GM21723 (cell line): ENCODE results near the gene MRPS2.
"Not testable (repeated sequence)": the region's sequence is repeated elsewhere in the genome, so short reads cannot be mapped to it uniquely, and the experiment has no call there.

ENCODE experiments used
- ATAC-seq: cut with Tn5 transposase; IDR thresholded peaks from one replicate; pipeline ENCODE4 v1.9.1; 2021; ENCODE audit warnings: mild to moderate bottlenecking, moderate library complexity; ENCODE audit not compliant: unreplicated experiment

MRPS2 gene

GRCh38 chr9:135528842-135529435 is 28.5 kb downstream of the MRPS2 start:
- not testable (repeated sequence) for ATAC-seq

- ATAC-seq: no peak
Measured at GRCh38 chr9:135530146-135530545, 29.7 kb downstream of the MRPS2 start.

DNA sequence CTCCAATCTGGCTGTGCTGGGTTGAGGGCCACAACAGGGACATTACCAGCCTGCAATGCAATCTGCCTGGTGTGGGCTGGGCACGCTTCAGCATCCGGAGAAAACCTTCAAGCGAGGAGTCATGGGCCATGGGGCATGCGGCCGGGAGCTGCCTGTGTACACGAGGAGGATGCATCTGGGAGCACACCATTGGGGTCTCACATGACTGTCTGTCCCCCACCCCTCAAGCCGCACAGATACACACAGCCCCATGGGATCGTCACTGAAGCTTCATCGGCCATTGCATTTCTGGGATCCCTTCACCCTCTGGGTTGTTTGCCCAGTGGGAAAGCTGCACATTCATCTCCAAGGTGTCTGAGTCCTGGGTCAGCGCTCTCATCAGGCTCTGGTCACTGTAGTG is 30.6 kb downstream of the MRPS2 start:
- no peak for ATAC-seq

DNA sequence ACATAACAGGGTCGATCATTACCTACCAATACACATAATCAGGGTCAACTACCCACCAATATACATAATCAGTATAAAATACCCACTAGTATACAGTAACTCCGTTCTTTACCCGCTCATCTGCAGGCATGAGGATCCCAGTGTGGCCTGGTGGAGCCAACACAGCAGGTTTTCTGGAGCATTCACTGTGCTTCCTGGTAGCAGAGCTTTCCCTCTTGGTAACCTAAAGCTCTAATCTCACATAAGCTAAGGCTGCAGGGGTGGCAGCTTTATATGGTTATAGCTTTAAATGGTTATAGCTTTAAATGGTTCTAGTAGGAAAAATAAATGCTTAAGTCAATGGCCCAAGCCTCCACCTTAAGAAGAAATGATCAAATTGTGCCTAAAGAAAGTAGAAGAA is 32.6 kb downstream of the MRPS2 start:
- ATAC-seq: no peak

- ATAC-seq: no peak
Measured at GRCh38 chr9:135533674-135534073, 33.2 kb downstream of the MRPS2 start.

DNA sequence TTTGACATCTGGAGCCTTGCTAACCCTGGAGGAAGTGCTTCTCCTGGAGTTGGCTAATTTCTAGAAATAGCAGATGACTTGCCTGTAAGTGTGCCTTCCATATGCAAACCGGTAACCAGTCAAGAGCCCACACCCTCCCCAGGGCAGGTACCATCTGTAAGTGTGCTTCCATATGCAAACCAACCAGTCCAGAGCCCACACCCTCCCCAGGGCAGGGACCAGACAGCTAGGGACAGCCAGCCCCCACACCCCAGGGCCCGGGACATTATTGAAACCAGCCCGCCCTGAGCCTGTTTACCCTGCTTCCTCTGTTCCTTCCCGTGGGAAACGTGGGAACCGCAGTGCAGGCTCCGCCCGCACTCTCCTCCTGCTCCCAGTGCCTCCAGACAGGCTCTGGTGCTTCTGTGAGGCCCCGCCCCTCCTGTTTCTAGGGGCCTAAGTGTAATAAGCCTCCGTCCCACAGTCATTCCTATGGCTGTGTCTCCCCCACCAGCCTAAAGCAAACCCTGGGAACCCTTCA is 33.8 kb downstream of the MRPS2 start:
- ATAC-seq: not testable (repeated sequence)

GRCh38 chr9:135534826-135535225 is 34.3 kb downstream of the MRPS2 start:
- not testable (repeated sequence) for ATAC-seq

GRCh38 chr9:135535631-135536030 is 35.1 kb downstream of the MRPS2 start:
- not testable (repeated sequence) for ATAC-seq

DNA sequence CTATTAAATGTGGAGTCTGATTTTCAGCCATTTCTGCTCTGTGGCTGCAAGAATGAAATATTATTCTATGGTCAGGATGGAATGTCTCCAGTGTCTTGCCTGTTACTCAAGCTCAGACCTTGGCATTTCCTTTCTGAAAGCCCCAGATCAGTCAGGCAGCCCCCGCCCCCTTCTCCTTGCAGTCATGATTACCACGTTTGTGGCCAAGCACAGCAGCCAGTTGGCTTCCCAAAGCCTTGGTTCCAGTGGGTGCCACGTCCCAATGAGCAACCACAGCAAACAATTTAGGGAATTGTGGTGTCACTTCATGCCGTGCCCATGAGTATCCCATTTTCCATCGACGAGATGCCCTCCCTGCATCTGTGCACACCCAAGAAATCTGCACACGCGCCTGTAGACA is 35.7 kb downstream of the MRPS2 start:
- no peak for ATAC-seq

- not testable (repeated sequence) for ATAC-seq
Measured at GRCh38 chr9:135543262-135543894, 42.9 kb downstream of the MRPS2 start.

DNA sequence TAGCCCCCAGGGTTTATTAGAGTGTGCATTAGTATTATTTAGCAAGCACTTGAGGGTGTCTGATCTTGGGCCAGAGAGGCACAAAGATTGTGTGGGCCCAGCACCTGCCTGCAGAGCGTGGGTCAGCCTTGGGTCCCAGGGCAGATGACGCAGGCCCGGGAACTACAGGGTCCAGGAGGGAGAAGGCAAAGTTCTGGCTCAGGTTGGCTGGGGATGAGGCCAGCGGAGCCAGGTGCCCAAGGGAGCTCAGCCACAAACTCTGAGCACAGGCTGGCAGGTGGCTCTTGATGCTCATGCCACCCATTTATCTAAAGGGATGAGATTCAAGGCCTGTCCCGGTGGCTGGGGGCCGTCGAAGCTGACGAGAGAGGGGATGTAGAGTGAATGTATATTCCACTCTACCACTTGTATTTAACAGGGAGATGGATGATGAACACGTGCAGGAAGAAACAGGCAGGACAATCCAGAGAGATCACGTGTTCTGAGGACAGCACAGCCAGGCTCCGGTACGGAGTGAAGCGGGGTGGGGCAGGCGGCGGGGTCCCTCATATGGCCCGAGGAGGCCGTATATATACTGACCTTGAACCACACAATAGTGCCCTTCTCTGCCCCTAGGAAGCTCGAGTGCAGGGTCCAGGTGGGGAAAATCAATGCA is 44.6 kb downstream of the MRPS2 start:
- no peak for ATAC-seq

DNA sequence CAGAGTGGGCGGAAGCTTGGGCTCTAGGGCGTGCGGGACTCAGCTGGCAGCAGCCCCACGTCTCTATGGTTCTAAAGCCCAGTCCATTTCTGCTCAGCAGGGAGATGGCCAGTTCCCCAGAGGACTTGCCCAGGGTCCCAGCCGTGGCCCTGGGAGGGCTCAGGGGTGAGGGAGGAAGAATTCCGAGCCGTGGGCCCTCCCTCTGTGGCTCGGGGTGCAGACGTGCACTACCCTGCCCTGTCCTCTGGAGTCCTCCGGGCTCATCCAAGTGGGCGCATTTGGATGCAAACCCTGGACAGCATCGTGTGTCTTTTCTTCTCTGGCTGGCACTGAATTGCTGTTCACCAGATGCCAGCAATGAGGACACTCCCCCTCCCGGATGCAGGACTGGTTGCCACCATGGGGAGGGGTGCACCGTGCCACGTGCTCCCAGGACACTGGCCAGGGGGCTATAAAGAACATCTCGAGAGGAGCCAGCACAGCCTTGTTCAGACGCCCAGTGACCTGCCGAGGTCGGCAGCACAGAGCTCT is 45.2 kb downstream of the MRPS2 start, which contains the start of gene OBP2A:
Gene OBP2A (plus strand): TSS at position 481 of the 531 bp plus-strand sequence. CDS start 55 bp downstream, outside the sequence.
- ATAC-seq: not testable (repeated sequence)

GRCh38 chr9:135546792-135547617 is 46.5 kb downstream of the MRPS2 start:
- not testable (repeated sequence) for ATAC-seq

GRCh38 chr9:135547756-135548736 is 47.6 kb downstream of the MRPS2 start:
- ATAC-seq: no peak

GRCh38 chr9:135549478-135550343 is 49.2 kb downstream of the MRPS2 start:
- ATAC-seq: not testable (repeated sequence)

- no peak for ATAC-seq
Measured at GRCh38 chr9:135550344-135550918, 49.9 kb downstream of the MRPS2 start.

- ATAC-seq: no peak
Measured at GRCh38 chr9:135551031-135551430, 50.5 kb downstream of the MRPS2 start.

- ATAC-seq: no peak
Measured at GRCh38 chr9:135551456-135551855, 51.0 kb downstream of the MRPS2 start.
